Measurements from ENCODE around the gene ZNF229.
"Not testable (repeated sequence)": the region's sequence is repeated elsewhere in the genome, so short reads cannot be mapped to it uniquely, and the experiment has no call there.

ZNF229 gene

DNA sequence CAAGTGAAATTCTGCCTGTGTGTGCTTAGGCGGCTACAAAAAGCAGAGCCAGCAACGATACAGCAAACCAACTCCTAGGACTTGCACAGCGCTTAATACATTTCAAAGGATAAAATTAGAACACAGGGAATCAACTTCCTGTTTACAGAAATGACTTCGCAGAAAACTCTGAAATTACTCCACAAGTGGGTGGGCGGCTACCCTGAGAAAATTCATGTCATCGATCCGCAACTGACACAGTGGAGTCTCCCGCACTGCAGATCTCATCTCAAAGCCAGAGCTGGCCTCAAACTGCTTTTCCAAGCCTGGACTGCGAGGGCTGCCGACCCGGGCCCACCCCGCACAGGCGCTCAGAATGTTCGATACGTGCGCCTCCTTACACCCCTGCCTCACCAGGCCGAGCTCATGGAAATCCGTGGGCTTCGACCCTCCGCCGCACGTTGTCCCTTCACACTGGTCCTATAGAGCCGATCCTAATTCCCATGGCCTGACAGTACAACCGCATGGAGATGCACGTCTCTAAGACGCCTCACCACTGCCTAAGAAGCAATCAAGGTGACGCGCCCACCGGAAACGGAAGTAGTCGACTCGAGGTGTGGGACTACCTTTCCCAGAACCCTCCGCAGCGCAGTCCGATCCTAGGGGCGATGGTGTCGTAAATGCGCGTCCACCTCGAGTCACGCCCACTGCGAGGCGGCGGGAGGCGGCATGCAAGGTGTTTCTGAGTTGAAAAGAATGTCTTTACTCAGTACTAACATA lies at the start of gene ZNF229:
ZNF229 (minus strand) TSS at position 557 of the 759 bp plus-strand sequence. CDS start 5,625 bp downstream, outside the sequence.
- DNase-seq, result peak; percentile 52

DNA sequence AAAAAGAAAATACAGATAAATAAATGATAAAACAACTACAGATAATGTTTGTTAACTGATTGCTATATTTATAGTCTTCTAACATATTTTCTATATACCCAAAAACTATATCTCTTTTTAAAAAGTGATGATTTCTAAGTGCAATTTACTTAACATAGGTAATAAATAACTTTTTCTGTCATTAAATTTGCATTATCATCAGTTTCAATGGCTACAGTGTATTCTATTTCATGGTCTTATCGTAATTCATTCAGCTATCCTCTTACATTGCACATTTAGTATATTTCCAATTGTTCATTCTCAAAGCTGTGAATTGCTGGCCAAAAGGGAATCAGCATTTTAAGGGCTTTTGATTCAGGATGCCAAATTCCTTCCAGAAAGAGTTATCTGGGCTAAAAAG lies 48.4 kb upstream of the ZNF229 start:
- no peak for DNase-seq

DNA sequence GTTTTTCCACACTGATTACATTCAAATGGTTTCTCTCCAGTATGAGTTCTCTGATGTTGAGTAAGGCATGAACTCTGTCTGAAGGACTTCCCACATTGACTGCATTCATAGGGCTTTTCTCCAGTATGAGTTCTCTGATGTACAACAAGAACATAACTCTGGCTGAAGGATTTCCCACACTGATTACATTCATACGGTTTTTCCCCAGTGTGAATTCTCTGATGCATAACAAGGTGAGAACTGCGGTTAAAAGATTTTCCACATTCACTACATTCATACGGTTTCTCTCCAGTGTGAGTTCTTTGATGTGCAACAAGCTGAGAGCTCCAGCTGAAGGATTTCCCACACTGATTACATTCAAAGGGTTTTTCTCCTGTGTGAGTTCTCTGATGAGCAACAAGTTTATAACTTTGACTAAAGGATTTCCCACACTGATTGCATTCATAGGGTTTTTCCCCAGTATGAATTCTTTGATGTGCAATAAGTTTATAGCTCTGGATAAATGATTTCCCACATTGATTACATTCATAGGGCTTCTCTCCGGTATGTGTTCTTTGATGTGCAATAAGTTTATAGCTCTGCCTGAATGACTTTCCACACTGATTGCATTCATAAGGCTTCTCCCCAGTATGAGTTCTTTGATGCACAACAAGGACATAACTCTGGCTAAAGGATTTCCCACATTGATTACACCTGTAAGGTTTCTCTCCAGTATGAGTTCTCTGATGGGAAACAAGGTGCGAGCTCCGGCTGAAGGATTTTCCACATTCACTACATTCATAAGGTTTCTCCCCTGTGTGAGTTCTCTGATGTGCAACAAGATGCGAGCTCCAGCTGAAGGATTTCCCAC lies 28.5 kb upstream of the ZNF229 start:
- peak; percentile 12 for DNase-seq

DNA sequence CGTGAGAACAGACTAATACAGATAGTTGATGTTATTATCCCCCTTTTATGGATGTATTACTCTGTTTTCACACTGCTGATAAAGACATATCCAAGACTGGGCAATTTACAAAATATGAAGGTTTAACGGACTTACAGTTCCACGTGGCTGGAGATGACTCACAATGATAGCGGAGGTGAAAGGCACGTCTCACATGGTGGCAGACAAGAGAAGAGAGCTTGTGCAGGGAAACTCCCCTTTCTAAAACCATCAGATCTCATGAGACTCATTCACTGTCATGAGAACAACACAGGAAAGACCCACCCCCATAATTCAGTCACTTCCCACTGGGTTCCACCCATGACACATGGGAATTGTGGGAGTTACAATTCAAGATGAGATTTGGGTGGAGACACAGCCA lies 20.5 kb upstream of the ZNF229 start:
- DNase-seq, result not testable (repeated sequence)

DNA sequence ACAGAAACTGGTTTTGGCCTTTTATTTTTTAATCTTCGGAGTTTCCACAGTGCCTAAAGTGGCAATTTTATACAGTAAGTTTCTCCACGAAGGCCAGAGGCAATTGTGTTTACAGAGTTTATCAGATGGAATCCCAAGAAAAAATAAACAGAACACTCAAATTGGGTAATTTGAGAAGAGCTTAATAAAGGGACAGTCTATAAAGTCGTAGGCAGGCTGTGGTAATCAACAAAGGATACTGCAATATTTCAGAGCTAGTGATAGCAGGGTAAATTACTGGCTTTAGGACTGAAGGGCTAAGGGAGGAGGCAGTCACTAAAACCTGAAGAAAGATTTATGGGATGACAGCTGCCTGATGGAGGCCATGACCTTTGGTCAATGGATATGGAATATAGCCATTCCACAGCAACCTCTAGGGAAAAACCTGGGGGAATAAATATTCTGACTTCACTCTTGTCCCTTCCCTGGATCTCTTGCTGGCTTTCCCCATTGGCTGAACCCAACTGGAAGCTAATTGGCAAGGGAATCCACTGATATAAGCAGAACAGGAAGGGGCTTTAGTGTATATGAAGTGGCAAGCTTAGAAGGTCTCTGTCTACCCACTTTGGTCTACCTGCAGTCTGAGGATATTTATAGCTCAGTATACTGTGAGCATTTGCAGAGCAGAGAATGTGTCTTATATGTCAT lies 14.5 kb upstream of the ZNF229 start:
- not testable (repeated sequence) for DNase-seq

DNA sequence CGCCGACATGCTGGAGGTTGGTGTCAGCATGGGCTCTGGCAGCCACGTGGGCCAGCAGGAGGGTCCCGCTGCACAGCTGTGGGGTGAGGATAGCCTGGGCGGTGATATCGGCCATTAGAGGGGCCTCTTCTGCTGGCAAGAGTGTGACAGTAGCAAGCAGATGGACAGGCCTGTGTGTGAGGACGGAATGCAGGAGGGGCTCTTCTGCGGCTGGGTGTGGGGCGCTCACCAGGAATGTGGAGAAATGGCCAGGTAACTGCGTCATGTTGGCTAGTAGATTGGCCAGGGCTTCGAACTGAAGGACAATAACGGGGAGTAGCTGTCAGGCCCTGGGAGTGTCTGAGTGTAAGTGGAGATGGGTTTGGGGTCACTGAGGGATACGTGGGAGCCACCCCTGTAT lies 7.7 kb upstream of the ZNF229 start:
- not testable (repeated sequence) for DNase-seq

DNA sequence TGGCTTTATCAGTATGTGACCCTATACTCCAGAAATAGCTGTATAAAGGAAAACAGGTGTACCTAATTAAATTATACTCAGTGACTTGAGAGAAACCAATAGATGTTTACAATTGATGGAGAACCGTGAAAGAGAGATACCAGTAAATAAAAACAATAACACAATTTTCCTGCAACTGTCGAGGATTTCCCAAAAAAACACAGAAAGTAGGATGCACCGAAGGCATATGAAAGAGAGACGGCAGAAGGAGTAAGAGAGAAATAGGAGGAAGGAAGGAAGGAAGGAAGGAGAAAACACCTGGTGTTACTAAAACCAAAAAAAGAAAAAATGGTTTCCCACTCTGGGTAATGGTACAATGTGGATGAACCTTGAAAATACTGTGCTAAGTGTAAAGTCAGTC lies 6.8 kb upstream of the ZNF229 start:
- DNase-seq, result no peak

DNA sequence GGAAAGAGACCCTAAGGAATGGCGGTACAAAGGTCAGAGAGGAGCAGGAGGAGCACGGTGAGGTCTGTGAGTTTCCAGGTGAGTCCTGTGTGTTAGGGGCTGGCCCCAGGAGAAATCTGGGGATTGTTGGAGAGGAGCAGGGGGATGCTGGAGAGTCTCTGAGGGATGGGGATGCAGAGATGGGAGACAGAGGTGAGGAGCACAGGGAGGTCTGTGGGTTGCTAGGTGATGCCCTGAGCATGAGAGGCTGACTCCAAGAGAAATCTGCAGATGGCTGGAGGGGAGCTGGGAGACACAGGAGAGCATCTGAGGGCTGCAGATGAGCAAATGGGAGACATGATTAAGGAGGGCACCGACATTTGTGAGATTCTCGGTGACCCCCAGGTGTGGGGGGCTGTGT lies 4.1 kb upstream of the ZNF229 start:
- no peak for DNase-seq

DNA sequence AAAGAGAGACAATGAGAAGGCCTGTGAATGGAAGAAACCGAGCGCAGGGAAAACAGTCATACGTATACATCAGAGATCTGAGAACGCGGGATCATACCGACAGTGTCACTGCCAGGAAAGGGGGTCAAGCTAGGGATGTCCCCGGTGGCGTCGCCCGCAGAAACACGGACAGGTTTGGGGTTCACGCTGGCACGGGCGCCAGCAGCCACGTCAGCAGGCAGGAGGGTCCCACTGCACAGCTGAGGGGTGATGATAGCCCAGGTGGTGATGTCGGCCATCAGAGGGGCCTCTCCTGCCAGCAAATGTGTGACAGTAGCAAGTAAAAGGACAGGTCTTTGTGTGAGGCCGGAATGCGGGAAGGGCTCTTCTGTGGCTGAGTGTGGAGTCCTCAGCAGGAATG lies 3.4 kb upstream of the ZNF229 start:
- no peak for DNase-seq

DNA sequence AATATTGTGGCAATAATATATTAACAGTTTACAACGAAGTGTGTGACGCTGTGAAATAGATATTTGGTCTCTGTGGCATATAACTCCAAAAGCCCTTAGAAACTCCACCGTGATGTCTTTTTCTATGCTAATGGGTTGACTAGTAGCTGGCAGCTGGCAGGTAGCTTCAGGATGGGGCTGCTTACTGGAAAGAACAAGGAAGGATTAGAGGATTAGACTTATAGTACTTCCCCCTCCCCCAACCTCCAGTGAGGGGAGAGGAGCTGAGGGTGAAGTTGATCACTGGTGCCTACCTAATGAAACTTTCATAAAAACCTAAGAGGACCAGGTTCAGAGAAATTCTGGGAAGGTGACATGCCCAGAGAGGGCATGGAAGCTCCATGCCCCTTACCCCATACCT lies 9.8 kb downstream of the ZNF229 start:
- no peak for DNase-seq

DNA sequence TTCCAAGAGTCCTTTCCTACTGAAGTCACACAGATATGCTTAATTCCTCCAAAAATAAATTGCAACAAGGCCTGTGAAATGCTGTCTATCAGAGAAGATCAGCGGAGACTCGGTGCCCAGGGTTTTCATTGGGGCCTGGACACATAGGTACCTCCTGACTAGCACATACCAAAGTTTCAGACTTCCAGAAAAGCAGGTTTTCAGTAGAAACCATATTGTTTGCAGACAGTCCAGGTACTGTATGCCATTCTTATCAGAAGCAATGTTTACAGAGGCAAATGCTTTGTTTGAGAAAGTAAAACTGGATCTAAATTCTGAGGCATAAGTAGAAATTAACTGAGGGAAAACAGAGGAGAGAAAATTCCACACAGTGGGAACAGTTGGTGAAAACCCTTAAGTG lies 12.8 kb downstream of the ZNF229 start:
- no peak for DNase-seq

DNA sequence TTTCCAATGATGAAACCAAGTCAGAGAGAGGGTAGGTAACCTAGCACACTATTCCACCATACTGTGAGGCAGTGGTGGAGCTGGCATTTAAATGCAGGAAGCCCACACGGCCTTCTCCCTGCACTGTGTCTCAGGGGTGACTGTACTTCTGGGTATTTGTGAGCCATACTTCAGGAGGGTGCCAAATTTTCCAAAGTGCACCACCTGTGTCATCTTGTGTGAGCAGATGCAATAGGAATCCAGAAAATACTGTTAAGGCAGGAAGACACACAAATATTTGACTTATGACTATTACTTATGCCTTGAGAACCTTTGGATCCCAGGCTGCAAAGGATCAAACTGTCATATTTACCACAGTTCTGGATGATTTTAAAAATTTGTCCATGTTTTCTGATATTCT lies 17.3 kb downstream of the ZNF229 start:
- no peak for DNase-seq

DNA sequence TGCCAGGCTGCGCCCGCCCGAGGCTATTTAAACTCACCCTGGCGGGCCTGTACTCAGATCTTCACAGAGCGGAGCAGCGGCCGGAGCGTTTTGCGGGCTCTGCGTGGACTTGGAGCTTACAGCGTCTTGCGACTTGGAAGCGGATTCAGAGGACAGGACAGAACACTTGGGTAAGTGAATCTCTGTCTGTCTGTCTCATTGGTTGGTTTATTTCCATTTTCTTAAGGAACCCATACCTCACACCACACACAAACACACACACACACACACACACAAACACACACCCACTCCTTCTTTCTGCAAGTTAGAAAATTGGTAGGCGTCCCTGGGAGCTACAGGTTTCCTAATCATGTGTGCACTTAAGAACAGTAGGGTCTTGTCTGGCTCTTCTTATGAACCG lies 32.7 kb downstream of the ZNF229 start:
- DNase-seq, result not testable (repeated sequence)

DNA sequence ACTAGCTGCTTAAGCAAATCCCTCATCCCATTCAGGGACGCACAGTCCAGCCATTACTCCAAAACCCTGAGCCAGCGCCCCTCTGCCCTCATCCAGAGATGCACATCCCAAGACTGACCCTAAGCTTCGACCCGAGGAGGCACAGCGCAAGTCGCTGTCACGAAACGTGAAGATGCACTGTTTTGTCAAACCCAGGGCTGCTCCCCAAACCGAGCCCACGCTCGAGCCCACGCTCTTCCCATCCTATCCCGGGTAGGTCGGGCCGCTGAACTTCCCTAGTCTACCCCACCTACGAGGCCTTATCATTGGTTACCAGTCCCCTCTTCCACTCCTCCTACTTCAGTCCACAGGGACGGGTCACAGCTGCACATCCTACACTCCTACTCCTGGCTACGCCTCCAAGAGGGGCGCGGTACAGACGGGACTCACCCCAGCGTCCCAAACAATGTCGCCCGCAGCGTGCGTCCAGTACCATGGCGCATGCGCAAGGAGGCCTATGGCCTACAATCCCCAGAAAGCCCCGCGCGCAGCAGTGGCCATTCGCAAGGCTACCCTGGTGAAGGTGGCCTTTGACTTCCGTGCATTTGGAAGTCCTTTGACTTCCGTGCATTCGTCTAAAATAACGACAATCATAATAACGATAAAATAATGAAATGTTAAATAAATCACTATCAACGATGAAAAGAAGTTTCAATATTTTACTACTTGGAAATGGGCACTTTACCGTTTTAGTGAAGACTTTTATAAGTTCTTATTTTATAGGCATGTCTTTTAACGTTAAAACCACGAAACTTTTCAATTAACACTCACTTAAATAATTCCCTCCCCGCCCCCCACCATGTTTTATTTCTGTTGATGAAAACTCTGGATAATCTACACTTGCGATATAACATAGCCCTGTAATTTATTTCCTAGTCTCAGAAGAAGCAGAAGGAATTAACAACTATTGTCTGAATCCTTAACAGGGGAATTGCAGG lies 46.8 kb downstream of the ZNF229 start, which contains the start of gene ZNF285:
ZNF285 (minus strand) TSS at position 470 of the 977 bp plus-strand sequence. CDS start 4,395 bp downstream, outside the sequence.
- peak; percentile 95 for DNase-seq

DNA sequence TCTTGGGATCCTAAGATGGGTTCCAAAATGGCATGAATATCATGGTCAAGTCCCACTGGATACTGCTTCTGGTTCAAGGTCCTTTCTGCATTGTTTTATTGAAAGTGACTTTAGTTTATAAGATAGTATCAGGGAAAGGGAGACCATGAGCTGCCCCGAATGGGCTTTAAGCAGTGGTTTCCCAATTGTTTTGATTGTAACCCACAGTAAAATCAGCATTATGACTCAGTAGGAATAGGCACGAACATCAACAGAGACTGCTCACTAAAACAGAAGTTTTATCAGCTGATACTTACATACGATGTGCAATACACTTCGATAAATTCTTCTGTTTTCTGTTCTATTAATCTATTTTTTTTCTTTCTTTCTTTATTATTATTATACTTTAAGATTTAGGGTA lies 59.0 kb downstream of the ZNF229 start:
- DNase-seq, result not testable (repeated sequence)
